ENCODE data around the gene SH3BGRL2.
A peak's percentile ranks its signal among the peaks of the same experiment; 100 is the strongest.

SH3BGRL2 gene

GRCh38 chr6:79630883-79631692 lies at the start of gene SH3BGRL2:
SH3BGRL2 (plus strand) TSS chr6:79631329; CDS start chr6:79631462, 133 bp downstream.
- H3K4me3 ChIP-seq (replicated peaks in 1 of 2; ENCODE audit: low read depth in 2 of 2, low read length in 2 of 2), result peak within 1 kb of the TSS; percentile 73 to 76
- peak; percentile 61 to 65 for DNase-seq (ENCODE audit: low read depth in 2 of 2)
- TF ChIP-seq CTCF (IDR thresholded peaks at IDR 0.05; ENCODE audit: low read depth, low read length), result no peak

- no peak overlapping the region for H3K4me3 ChIP-seq (replicated peaks in 1 of 2; ENCODE audit: low read depth in 2 of 2, low read length in 2 of 2)
- no peak for TF ChIP-seq CTCF (IDR thresholded peaks at IDR 0.05; ENCODE audit: low read depth, low read length)
- no peak for DNase-seq (ENCODE audit: low read depth in 2 of 2)
Observed at GRCh38 chr6:79584332-79584731, 46.8 kb upstream of the SH3BGRL2 start.

- no peak overlapping the region for H3K4me3 ChIP-seq (replicated peaks in 1 of 2; ENCODE audit: low read depth in 2 of 2, low read length in 2 of 2)
- DNase-seq (ENCODE audit: low read depth in 2 of 2), result peak; percentile 47 to 59
- peak; percentile 70 for TF ChIP-seq CTCF (IDR thresholded peaks at IDR 0.05; ENCODE audit: low read depth, low read length)
Observed at GRCh38 chr6:79586548-79586947, 44.6 kb upstream of the SH3BGRL2 start.

GRCh38 chr6:79589701-79590100 lies 41.4 kb upstream of the SH3BGRL2 start:
- no peak for TF ChIP-seq CTCF (IDR thresholded peaks at IDR 0.05; ENCODE audit: low read depth, low read length)
- no peak for DNase-seq (ENCODE audit: low read depth in 2 of 2)
- H3K4me3 ChIP-seq (replicated peaks in 1 of 2; ENCODE audit: low read depth in 2 of 2, low read length in 2 of 2), result no peak overlapping the region

- TF ChIP-seq CTCF (IDR thresholded peaks at IDR 0.05; ENCODE audit: low read depth, low read length), result no peak
Observed at GRCh38 chr6:79597155-79597554, 34.0 kb upstream of the SH3BGRL2 start.

GRCh38 chr6:79598012-79598411 lies 33.1 kb upstream of the SH3BGRL2 start:
- TF ChIP-seq CTCF (IDR thresholded peaks at IDR 0.05; ENCODE audit: low read depth, low read length), result no peak
- no peak for DNase-seq (ENCODE audit: low read depth in 2 of 2)
- no peak overlapping the region for H3K4me3 ChIP-seq (replicated peaks in 1 of 2; ENCODE audit: low read depth in 2 of 2, low read length in 2 of 2)

More at GRCh38 chr6:79597155-79597554, 34.0 kb upstream of the SH3BGRL2 start:
- no peak overlapping the region for H3K4me3 ChIP-seq (replicated peaks in 1 of 2; ENCODE audit: low read depth in 2 of 2, low read length in 2 of 2)
- no peak for DNase-seq (ENCODE audit: low read depth in 2 of 2)
